Measurements from ENCODE around the gene HS3ST5.

The HS3ST5 gene

GRCh38 chr6:114144887-114145851 is 197.7 kb downstream of the HS3ST5 start:
- DNase-seq = no peak

- no peak for DNase-seq
Observed at GRCh38 chr6:114142258-114142657, 200.6 kb downstream of the HS3ST5 start.

- DNase-seq = no peak
Observed at GRCh38 chr6:114140416-114140815, 202.4 kb downstream of the HS3ST5 start.

- DNase-seq = no peak
Observed at GRCh38 chr6:114138577-114139248, 204.1 kb downstream of the HS3ST5 start.

GRCh38 chr6:114135363-114135971 is 207.4 kb downstream of the HS3ST5 start:
- no peak for DNase-seq

- no peak for DNase-seq
Observed at GRCh38 chr6:114133816-114134215, 209.0 kb downstream of the HS3ST5 start.

- DNase-seq = no peak
Observed at GRCh38 chr6:114131945-114132344, 210.9 kb downstream of the HS3ST5 start.

- DNase-seq = no peak
Observed at GRCh38 chr6:114125576-114125975, 217.2 kb downstream of the HS3ST5 start.

- no peak for DNase-seq
Observed at GRCh38 chr6:114121913-114122662, 220.7 kb downstream of the HS3ST5 start.

GRCh38 chr6:114119056-114119455 is 223.8 kb downstream of the HS3ST5 start:
- DNase-seq = no peak

GRCh38 chr6:114115652-114116051 is 227.2 kb downstream of the HS3ST5 start:
- DNase-seq = no peak

GRCh38 chr6:114108119-114109002 is 234.5 kb downstream of the HS3ST5 start:
- DNase-seq = peak; percentile 64 to 65

GRCh38 chr6:114106020-114106419 is 236.8 kb downstream of the HS3ST5 start:
- no peak for DNase-seq

GRCh38 chr6:114101255-114101654 is 241.6 kb downstream of the HS3ST5 start:
- no peak for DNase-seq

- DNase-seq = no peak
Observed at GRCh38 chr6:114100215-114100994, 242.4 kb downstream of the HS3ST5 start.

GRCh38 chr6:114096561-114097172 is 246.2 kb downstream of the HS3ST5 start:
- peak; percentile 38 to 55 for DNase-seq

GRCh38 chr6:114092943-114093342 is 249.9 kb downstream of the HS3ST5 start:
- DNase-seq = no peak

- DNase-seq = no peak
Observed at GRCh38 chr6:114090626-114091025, 252.2 kb downstream of the HS3ST5 start.

- DNase-seq = no peak
Observed at GRCh38 chr6:114087496-114087895, 255.3 kb downstream of the HS3ST5 start.

- DNase-seq = no peak
Observed at GRCh38 chr6:114085211-114085610, 257.6 kb downstream of the HS3ST5 start.
